Stimulated activated CD4-positive, alpha-beta T cell treated with anti-CD3 and anti-CD28 coated beads, TNF-alpha, amount 100 ng/mL, for 4 hours (primary cell): Measurements from ENCODE around the gene SULT4A1.
"Not testable (repeated sequence)": the region's sequence is repeated elsewhere in the genome, so short reads cannot be mapped to it uniquely, and the experiment has no call there.

Experiments used
- DNase-seq, 3 experiments: peaks; one replicate each; pipeline ENCODE4 v3.0.0-alpha.2; 2020; ENCODE audit warnings: low read depth in 3 of 3

Gene SULT4A1

GRCh38 chr22:43862074-43862881, at the start of gene SULT4A1:
Gene SULT4A1 (minus strand): TSS chr22:43862513. CDS start chr22:43862382, 131 bp downstream.
- no peak for DNase-seq

DNA sequence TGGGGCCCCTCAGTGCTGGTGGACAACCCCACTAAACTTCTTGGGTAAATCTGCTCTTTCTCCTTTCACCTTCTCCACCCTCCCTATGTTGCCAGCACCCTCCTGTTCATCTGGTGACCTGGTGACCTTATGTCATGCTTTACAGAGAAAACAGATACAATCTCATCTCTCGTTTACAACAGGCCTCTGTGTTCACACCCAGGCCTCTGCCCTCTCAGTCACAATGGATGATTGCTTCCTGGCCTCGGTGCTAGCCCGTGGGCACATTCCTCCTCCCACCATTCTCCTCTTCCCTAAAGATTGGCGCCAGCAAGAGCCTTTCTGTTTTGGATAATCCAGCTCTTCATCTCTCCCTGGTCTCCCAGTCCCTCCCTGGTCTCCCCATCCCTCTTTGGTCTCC, 49.0 kb upstream of the SULT4A1 start:
- no peak for DNase-seq

DNA sequence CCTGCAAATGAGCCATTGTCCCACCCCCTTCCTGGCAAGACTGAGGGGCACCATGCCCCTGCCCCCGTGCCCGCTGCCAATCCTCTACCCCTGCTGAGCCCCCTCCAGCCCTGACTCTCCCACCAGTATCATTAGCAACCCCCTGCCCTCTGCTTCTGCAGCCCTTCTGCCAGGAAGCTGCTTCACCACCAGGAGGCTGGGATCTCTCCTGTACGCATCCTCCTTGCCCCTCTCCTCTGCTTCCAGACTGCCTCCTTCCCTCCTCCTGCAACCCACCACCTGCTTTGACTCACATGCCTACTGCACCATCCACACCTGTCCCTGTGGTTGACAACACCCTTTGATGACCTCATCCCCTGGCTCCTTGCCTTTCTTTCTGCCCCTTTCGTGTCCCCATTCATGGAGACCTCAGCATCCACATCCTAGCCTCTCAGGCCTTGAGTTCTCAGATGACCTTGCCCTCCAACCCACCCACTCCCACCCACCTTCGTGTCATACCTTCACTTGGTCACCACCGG, 47.9 kb upstream of the SULT4A1 start:
- no peak for DNase-seq

- DNase-seq, result no peak
These were observed 47.4 kb upstream of the SULT4A1 start for GRCh38 chr22:43909708-43910107.

DNA sequence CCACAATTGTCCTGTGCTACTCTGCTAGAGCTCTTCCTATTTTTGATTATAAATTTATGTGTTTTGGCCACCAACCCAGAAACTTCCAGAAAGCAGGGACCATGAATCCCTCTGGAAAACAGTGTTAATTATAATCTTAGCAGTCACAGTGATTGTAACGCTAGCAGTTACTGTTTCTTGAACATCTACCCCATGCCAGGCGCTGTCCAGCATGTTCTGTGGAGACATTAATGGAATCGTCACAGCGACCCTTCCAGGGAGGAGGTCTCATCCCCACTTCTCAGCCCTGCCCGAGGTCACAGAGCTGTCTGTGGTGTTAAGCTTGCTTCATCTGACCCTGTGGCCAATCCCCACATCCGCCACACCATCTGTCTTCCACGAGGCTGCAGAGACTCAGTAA, 43.4 kb upstream of the SULT4A1 start:
- DNase-seq, result no peak

DNA sequence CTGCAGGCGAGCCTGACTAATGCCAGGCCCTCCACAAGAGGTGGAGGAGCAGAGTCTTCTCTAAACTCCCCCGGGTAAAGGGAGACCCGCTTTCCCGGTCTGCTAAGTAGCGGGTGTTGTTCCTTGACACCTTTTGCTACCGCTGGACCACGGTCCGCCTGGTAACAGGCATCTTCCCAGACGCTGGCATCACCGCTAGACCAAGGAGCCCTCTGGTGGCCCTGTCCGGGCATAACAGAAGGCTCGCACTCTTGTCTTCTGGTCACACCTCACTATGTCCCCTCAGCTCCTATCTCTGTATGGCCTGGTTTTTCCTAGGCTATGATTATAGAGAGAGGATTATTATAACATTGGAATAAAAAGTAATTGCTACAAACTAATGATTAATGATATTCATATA, 42.1 kb upstream of the SULT4A1 start:
- not testable (repeated sequence) for DNase-seq

DNA sequence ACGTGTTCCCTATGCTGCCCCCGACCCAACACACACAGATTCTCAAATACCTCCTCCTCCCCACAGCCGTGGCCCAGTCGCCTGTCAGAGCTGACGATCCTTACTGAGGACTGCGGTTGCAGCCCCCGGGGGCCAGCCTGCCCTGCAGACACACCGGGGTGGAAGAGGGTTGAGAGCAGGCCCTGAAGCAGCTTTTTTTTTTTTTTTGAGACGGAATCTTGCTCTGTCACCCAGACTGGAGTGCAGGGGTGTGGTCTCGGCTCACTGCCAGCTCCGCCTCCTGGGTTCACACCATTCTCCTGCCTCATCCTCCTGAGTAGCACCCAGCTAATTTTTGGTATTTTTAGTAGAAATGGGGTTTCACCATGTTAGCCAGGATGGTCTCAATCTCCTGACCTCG, 40.7 kb upstream of the SULT4A1 start:
- not testable (repeated sequence) for DNase-seq

DNA sequence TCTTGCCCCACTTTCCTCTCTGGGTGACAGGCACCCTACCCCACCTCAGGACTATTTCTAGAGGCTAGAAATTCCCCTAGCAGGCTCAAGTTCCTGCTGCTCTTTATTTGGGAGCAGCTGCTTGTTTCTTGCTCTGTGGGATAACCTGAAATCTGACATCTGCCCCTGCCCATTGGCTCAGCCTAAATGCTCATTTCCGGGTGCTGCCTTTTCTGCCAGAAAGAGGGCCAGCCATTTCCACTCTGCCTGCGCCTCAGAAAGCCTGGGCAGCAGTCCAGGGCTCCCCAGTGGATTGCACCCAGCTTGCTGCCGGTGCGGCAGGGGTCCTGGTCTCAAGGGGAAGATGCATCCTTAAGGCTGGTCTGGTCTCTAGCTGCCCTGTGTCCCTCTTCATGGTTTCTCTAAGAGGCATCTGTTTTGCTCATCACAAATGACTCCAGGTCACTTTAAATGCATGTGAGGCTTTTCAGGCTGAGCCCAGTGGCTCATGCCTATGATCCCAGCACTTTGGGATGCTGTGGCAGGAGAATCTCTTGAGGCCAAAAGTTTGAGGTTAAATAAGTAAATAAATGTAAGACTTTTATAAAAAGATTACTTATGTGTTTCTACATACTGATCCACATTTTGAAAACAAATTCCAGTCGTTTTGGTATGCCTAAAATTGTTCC, 39.8 kb upstream of the SULT4A1 start:
- no peak for DNase-seq

DNA sequence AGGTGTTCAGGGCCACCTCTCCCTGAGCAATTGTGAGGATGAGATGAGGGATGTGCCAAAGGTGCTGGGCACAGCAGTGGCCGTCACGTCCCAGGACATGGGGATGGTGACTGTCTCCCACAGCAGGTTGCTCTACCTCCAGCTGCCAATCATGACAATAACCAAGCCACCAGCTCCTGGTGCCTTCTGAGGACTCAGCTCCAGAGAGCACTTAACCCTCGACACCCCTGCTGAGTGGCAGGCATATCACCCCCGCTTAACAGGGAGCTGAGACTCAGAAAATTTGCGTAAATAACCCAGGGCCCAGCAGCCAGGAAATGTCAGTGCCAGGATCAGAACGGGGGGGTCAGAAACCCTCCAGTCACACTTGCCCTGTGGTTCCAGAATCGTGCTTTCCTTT, 37.9 kb upstream of the SULT4A1 start:
- no peak for DNase-seq

DNA sequence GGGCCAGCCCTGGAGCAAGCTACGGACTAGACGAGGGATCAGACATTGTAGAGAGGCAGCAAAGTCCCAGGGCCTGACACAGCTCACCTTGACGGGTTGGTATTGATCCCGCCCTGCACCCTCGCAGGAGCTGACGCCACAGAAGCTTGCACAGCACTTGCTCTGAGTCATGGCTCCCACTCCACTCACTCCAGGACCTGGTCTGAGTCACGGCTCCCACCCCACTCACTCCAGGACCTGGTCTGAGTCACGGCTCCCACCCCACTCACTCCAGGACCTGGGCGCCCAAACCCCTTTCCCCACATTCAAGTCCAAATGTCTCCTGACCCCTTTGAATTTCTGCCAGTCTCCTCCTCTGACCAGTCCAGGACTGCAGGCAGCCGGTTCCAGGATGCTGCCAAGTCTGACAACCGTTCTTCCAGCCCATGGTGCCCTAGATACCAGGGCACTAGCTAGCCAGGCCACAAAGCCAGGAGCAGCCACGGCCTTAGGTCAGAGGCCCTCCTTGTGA, 35.5 kb upstream of the SULT4A1 start:
- DNase-seq, result no peak

DNA sequence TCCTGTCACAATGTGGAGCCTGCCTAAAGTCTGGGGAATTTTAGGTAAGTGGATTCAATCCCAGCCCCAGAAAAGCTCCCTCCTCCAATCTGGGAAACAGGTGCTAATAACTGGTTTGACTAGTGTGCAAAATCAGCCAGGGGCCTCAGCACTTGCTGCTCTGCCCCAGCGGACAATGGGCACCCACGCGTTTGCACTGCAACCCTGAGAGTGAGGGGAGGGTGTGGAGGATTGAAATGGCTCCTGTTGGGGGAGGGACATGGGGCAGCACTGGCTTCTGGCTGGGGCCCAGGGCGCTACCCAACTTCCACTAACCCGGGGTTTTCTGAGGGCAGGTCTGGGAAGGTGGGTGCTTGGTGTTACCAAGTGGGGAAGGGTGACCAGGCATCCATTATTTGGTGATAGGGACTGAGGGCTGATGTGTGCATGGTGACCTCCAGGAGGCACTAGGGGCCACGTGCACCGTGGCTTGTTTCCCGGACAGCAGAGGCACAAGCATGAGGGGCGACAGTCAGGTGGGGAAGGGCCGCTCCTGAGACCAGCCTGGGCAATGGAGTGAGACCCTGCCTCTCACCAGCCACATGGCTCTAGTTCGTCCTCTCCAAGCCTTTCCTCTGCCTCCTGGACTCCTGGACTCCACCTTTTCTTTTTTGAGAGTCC, 33.8 kb upstream of the SULT4A1 start:
- DNase-seq, result no peak

- no peak for DNase-seq
These were observed 31.8 kb upstream of the SULT4A1 start for GRCh38 chr22:43894122-43894521.

DNA sequence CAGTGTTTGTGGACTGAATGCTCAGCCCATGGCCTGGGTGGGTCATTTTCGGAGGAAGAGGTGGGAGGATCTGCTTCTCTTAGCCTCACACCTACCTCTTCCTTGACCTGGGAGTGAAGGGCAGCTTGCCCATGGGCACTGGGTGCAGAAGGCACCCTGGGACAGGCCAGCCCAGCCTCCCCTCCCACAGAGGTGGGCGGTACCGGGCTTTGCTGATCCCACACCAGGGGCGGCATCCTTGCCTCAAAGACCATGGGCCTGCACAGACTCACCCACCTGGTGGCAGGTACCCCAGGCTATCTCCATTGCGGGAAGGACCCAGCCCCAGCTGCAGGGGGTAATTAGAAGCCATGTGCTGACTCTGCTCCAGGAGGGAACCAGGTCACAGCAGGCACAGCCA, 31.0 kb upstream of the SULT4A1 start:
- no peak for DNase-seq

DNA sequence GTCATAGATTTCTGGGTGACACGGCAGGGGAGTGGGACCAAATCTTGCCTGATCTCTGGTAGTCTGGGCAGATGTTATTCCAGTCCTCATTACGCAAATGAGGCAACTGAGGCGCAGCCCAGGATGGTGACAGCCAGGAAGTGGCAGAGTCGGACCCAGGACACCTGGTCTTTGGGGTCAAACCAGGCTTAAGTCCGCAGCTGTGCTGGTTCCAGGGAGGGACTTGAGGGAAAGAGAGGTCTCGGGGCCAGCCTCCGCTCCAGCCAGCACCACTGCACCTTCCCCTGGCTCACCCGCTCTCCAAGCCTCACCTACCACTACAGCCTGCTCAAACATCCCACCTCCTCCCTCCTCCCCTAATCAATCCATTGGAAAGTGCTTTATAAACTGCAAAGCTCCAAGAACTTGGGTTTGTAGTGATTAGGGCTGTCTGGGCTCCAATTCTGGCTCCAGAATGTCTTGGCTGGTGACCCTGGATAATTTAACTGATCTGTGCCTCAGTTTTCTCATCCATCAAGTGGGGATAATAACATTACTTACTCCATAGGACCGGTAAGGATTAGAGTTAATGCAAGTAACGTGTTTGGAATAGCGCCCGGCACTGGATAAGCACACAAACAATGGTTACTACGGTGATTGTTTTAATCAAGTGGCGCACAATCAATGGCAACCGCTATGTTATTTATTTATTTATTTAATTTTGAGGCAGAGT, 30.0 kb upstream of the SULT4A1 start:
- no peak for DNase-seq

GRCh38 chr22:43891360-43892182, 29.3 kb upstream of the SULT4A1 start, which contains the start of gene PNPLA5:
Gene PNPLA5 (minus strand): TSS chr22:43892013. CDS start chr22:43891880, 133 bp downstream.
- no peak for DNase-seq

GRCh38 chr22:43890901-43891331, 28.6 kb upstream of the SULT4A1 start:
- DNase-seq, result no peak

- no peak for DNase-seq
These were observed 27.5 kb upstream of the SULT4A1 start for GRCh38 chr22:43889860-43890253.

GRCh38 chr22:43889201-43889859, 27.0 kb upstream of the SULT4A1 start:
- DNase-seq, result no peak

- no peak for DNase-seq
These were observed 26.4 kb upstream of the SULT4A1 start for GRCh38 chr22:43888740-43889139.

- DNase-seq, result no peak
These were observed 25.1 kb upstream of the SULT4A1 start for GRCh38 chr22:43887391-43887790.
